GM23248 (cell line): ENCODE results near the gene CAMK1D. TPM values are rescaled to one million over a fixed set of nuclear protein-coding genes. Genes with fewer than 3 reads are reported as not detected.

ENCODE experiments used
- DNase-seq: peaks from one replicate; pipeline ENCODE4 v3.0.0-alpha.2; 2015
- H2AFZ ChIP-seq: fragments of 200-600 bp; sonication (generic); 2 replicates; pipeline ENCODE4 v1.6.1; 2016; ENCODE audit warnings: antibody characterized with exemption
- H3F3A ChIP-seq: fragments of 200-600 bp; sonication (generic); 2 replicates; pipeline ENCODE4 v1.6.1; 2016; ENCODE audit warnings: mild to moderate bottlenecking, antibody characterized with exemption, mixed run types; ENCODE audit not compliant: insufficient read depth
- H3K27ac ChIP-seq: fragments of 200-600 bp; sonication (generic); 2 replicates; pipeline ENCODE4 v1.5.1; 2016; ENCODE audit warnings: mild to moderate bottlenecking
- H3K27me3 ChIP-seq: fragments of 200-600 bp; sonication (generic); replicated peaks from 2 replicates; pipeline ENCODE4 v1.6.1; 2016; ENCODE audit warnings: mild to moderate bottlenecking; ENCODE audit not compliant: insufficient read depth
- H3K36me3 ChIP-seq: fragments of 200-600 bp; sonication (generic); 2 replicates; pipeline ENCODE4 v1.6.1; 2016; ENCODE audit warnings: low read depth, mild to moderate bottlenecking
- H3K4me1 ChIP-seq: fragments of 200-600 bp; sonication (generic); 2 replicates; pipeline ENCODE4 v1.6.1; 2016; ENCODE audit warnings: mild to moderate bottlenecking; ENCODE audit not compliant: insufficient read depth
- H3K4me2 ChIP-seq: fragments of 200-600 bp; sonication (generic); one replicate; pipeline ENCODE4 v1.6.1; 2016; ENCODE audit warnings: mild to moderate bottlenecking; ENCODE audit not compliant: unreplicated experiment
- H3K4me3 ChIP-seq: fragments of 200-600 bp; sonication (generic); 2 replicates; pipeline ENCODE4 v1.5.1; 2016; ENCODE audit warnings: mild to moderate bottlenecking
- H3K79me2 ChIP-seq: fragments of 200-600 bp; sonication (generic); 2 replicates; pipeline ENCODE4 v1.6.1; 2016; ENCODE audit warnings: mild to moderate bottlenecking; ENCODE audit not compliant: insufficient read depth
- H3K9ac ChIP-seq: fragments of 200-600 bp; sonication (generic); 2 replicates; pipeline ENCODE4 v1.6.1; 2016; ENCODE audit warnings: mild to moderate bottlenecking
- H3K9me2 ChIP-seq: fragments of 200-600 bp; sonication (generic); 2 replicates; pipeline ENCODE4 v1.6.1; 2016; ENCODE audit warnings: mixed run types, mild to moderate bottlenecking, moderate library complexity; ENCODE audit not compliant: insufficient read depth
- H3K9me3 ChIP-seq: fragments of 200-600 bp; sonication (generic); one replicate; pipeline ENCODE4 v1.6.1; 2017; ENCODE audit warnings: low read depth
- H4K20me1 ChIP-seq: fragments of 200-600 bp; sonication (generic); 2 replicates; pipeline ENCODE4 v1.6.0; 2016; ENCODE audit not compliant: insufficient read depth
- EZH2 ChIP-seq: fragments of 200-600 bp; sonication (generic); IDR thresholded peaks from 2 replicates; pipeline ENCODE4 v1.6.1; 2018; ENCODE audit warnings: antibody characterized with exemption, mild to moderate bottlenecking; ENCODE audit not compliant: insufficient read depth, poor library complexity, severe bottlenecking
- EZH2phosphoT487 ChIP-seq: fragments of 200-600 bp; sonication (generic); IDR thresholded peaks from 2 replicates; pipeline ENCODE4 v1.6.1; 2018; ENCODE audit warnings: antibody characterized with exemption, moderate library complexity, mild to moderate bottlenecking, low read depth; ENCODE audit not compliant: insufficient read depth
- WGBS, 2 experiments: methylation state at CpG; one replicate each; pipeline ENCODE4 v1.1.6; 2015 to 2017; ENCODE audit warnings: low lambda C conversion rate in 2 of 2, low coverage in 1 of 2; ENCODE audit errors: missing lambda C conversion rate in 2 of 2; 5-methylcytosine and 5-hydroxymethylcytosine counted together
- in situ Hi-C: fragments of 300-500 bp; cut with MboI; formaldehyde crosslinking; loops from 2 replicates; pipeline ENCODE4 v1.15.0; 2020
- polyA plus RNA-seq: library from polyadenylated mRNA; unstranded; fragments of >200 nt; fragmentation: Nextera tagmentation; extraction: Ambion mirVana; gene quantifications from 2 replicates; pipeline ENCODE4 v1.2.1, GENCODE V29; 2016
- total RNA-seq: library from RNA; depleted of rRNA; stranded (reverse); fragments of >200 nt; shearing (Covaris generic); gene quantifications from 2 replicates; pipeline ENCODE4 v1.2.3, GENCODE V29; 2014

The CAMK1D gene
- total and polyA plus RNA-seq, 2 experiments from 2014 or later, result 0.22 to 0.55 TPM

GRCh38 chr10:12547301-12547771 is 198.0 kb downstream of the CAMK1D start:
- TF ChIP-seq EZH2phosphoT487 (no peak), EZH2 (no peak)
- Histone ChIP-seq H3K27ac (no peak overlapping the region), H3K4me1 (no peaks in the 10 kb centered on the region), H3K9me3 (no peaks in the 10 kb centered on the region), H3K79me2 (no peaks in the 10 kb centered on the region), H3K27me3 (no peaks in the 10 kb centered on the region), H3K9me2 (no peaks in the 10 kb centered on the region), H3K4me2 (no peak overlapping the region), H3K9ac (no peak overlapping the region), H3K4me3 (no peak overlapping the region), H4K20me1 (no peaks in the 10 kb centered on the region), H2AFZ (no peak overlapping the region), H3F3A (no peaks in the 10 kb centered on the region), H3K36me3 (no peaks in the 10 kb centered on the region)
- WGBS, 2 experiments, result 5 to 6% methylated on average over 6 of the region's 6 CpGs
- DNase-seq, result no peak
- in situ Hi-C loops, result no loop called here

GRCh38 chr10:12549297-12549696 is 199.9 kb downstream of the CAMK1D start:
- Histone ChIP-seq H3K4me3 (no peak overlapping the region), H3K79me2 (no peaks in the 10 kb centered on the region), H3K27me3 (no peaks in the 10 kb centered on the region), H4K20me1 (no peaks in the 10 kb centered on the region), H2AFZ (no peak overlapping the region), H3K4me1 (no peaks in the 10 kb centered on the region), H3K9ac (no peak overlapping the region), H3K27ac (no peak overlapping the region), H3K36me3 (no peaks in the 10 kb centered on the region), H3K9me3 (no peaks in the 10 kb centered on the region), H3K4me2 (no peak overlapping the region), H3K9me2 (no peaks in the 10 kb centered on the region), H3F3A (no peaks in the 10 kb centered on the region)
- no peak for TF ChIP-seq EZH2phosphoT487
- no peak for TF ChIP-seq EZH2
- 55 to 57% methylated on average over 5 of the region's 5 CpGs for WGBS, 2 experiments
- in situ Hi-C loops, result no loop called here
- DNase-seq, result no peak

GRCh38 chr10:12550994-12551393 is 201.6 kb downstream of the CAMK1D start:
- Histone ChIP-seq H3K4me1 (no peaks in the 10 kb centered on the region), H3K36me3 (no peaks in the 10 kb centered on the region), H3F3A (no peaks in the 10 kb centered on the region), H3K9ac (no peak overlapping the region), H3K9me3 (no peaks in the 10 kb centered on the region), H2AFZ (no peak overlapping the region), H4K20me1 (no peaks in the 10 kb centered on the region), H3K4me2 (no peak overlapping the region), H3K79me2 (no peaks in the 10 kb centered on the region), H3K4me3 (no peak overlapping the region), H3K9me2 (no peaks in the 10 kb centered on the region), H3K27ac (no peak overlapping the region), H3K27me3 (no peaks in the 10 kb centered on the region)
- in situ Hi-C loops, result no loop called here
- no peak for DNase-seq
- TF ChIP-seq EZH2phosphoT487, result no peak
- no peak for TF ChIP-seq EZH2
- WGBS, 2 experiments, result 86 to 92% methylated on average over 8 of the region's 8 CpGs

- Histone ChIP-seq H3K4me3 (no peak overlapping the region), H4K20me1 (no peaks in the 10 kb centered on the region), H3K36me3 (no peaks in the 10 kb centered on the region), H3K27ac (no peak overlapping the region), H3K4me1 (no peaks in the 10 kb centered on the region), H3K9me3 (no peaks in the 10 kb centered on the region), H3K27me3 (no peaks in the 10 kb centered on the region), H3K4me2 (no peak overlapping the region), H3K9ac (no peak overlapping the region), H2AFZ (no peak overlapping the region), H3K79me2 (no peaks in the 10 kb centered on the region), H3F3A (no peaks in the 10 kb centered on the region), H3K9me2 (no peaks in the 10 kb centered on the region)
- in situ Hi-C loops, result no loop called here
- DNase-seq, result no peak
- 45 to 49% methylated on average over 5 of the region's 5 CpGs for WGBS, 2 experiments
- TF ChIP-seq EZH2phosphoT487 (no peak), EZH2 (no peak)
Measured at GRCh38 chr10:12556039-12556438, 206.7 kb downstream of the CAMK1D start.
